Measurements from ENCODE around the gene FAM169A. TPM values are rescaled to one million over a fixed set of nuclear protein-coding genes. Genes with fewer than 3 reads are reported as not detected.
"Not testable (repeated sequence)": the region's sequence is repeated elsewhere in the genome, so short reads cannot be mapped to it uniquely, and the experiment has no call there.

FAM169A gene
- total RNA-seq, 1 donor from 2014 or later: 2.6 TPM

DNA sequence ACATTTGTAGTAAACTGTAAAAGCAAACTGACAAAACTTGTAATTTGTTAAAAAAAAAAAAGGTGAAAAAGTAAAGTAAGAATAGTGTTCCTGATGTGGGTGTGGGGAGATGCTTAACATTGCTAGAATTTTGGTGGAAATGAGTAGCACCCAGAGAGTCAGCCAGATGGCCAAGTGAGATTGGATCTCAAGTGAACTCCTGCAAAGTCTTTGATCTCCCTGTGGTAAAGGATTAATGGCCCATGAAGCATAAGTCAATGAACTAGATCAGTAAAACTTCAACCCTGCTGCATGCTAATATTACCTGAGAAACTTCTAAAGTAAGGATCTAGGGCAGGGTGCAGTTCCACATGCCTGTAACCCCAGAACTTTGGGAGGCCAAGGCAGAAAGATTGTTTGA, 19.0 kb upstream of the FAM169A start:
- no peaks in the 10 kb centered on the region for H3K36me3 Mint-ChIP-seq (ENCODE audit: low read depth)
- no peak overlapping the region for H3K4me3 Mint-ChIP-seq

GRCh38 chr5:74882379-74883134, 16.4 kb upstream of the FAM169A start:
- H3K4me3 Mint-ChIP-seq; H3K27me3 Mint-ChIP-seq; H3K27ac Mint-ChIP-seq; DNase-seq; H3K36me3 Mint-ChIP-seq (ENCODE audit: low read depth); H3K4me1 Mint-ChIP-seq; H3K9me3 Mint-ChIP-seq; intact Hi-C loops (cut with micrococcal nuclease): not testable (repeated sequence)

More for the DNA sequence above, 19.0 kb upstream of the FAM169A start:
- no peak for DNase-seq
- intact Hi-C loops (cut with micrococcal nuclease): no loop called here
- Mint-ChIP-seq H3K27ac (no peak overlapping the region), H3K9me3 (no peaks in the 10 kb centered on the region), H3K4me1 (no peaks in the 10 kb centered on the region), H3K27me3 (peaks cover 10% of the 10 kb centered on the region)

- H3K4me1 Mint-ChIP-seq: no peaks in the 10 kb centered on the region
- intact Hi-C loops (cut with micrococcal nuclease): no loop called here
- H3K27me3 Mint-ChIP-seq: peaks cover 12% of the 10 kb centered on the region
- no peaks in the 10 kb centered on the region for H3K36me3 Mint-ChIP-seq (ENCODE audit: low read depth)
- H3K27ac Mint-ChIP-seq: no peak overlapping the region
- no peak overlapping the region for H3K4me3 Mint-ChIP-seq
- no peaks in the 10 kb centered on the region for H3K9me3 Mint-ChIP-seq
- DNase-seq: no peak
Measured at GRCh38 chr5:74877624-74878304, 11.6 kb upstream of the FAM169A start.

DNA sequence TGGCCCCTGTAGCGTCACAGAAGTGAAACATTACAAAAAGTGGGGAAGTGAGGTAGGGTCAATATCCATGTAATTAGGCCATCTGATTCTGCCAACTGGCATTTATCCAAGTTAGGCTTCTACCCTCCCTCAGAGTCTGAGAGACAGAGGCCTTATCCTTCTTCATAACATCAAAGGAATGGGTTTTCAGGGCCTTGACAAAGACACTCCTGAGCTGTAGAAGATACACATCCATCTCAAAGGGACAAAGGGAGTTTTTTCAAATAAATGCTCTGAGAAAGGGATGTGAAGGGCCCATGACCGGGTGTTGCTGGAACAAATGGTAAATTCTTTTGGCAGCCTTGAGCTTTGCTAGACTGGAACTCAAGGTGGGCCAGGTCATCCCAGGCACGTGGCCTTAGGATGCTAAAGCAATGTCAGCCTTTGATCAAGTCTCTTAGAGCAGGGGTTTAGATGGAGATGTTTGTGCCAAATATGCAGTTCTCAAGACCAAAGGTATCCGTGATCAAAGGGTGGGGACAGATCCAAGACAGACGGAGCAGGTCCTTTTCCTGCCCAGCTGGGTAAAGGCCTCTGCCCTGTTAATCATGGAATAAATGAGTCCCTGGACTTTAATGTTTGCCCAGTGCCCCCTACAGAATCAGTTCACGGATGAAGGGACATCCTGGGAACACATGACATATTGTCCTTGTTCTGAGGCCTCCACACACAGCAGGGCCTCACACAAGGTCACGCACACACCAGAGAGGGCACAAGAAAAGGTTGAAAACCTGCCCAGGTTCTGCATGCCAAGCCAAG, 10.0 kb upstream of the FAM169A start:
- peaks cover 14% of the 10 kb centered on the region for H3K27me3 Mint-ChIP-seq
- intact Hi-C loops (cut with micrococcal nuclease): no loop called here
- no peak overlapping the region for H3K4me3 Mint-ChIP-seq
- no peak overlapping the region for H3K27ac Mint-ChIP-seq
- H3K4me1 Mint-ChIP-seq: no peaks in the 10 kb centered on the region
- H3K36me3 Mint-ChIP-seq (ENCODE audit: low read depth): no peaks in the 10 kb centered on the region
- no peak for DNase-seq
- H3K9me3 Mint-ChIP-seq: no peaks in the 10 kb centered on the region

- H3K36me3 Mint-ChIP-seq (ENCODE audit: low read depth): no peaks in the 10 kb centered on the region
- DNase-seq: no peak
- intact Hi-C loops (cut with micrococcal nuclease): no loop called here
Measured at GRCh38 chr5:74873525-74874249, 7.5 kb upstream of the FAM169A start.

GRCh38 chr5:74870299-74871067, 4.3 kb upstream of the FAM169A start:
- Mint-ChIP-seq H3K4me3 (no peak overlapping the region), H3K9me3 (no peaks in the 10 kb centered on the region), H3K4me1 (no peaks in the 10 kb centered on the region), H3K36me3 (ENCODE audit: low read depth) (no peaks in the 10 kb centered on the region), H3K27me3 (peaks cover 26% of the 10 kb centered on the region), H3K27ac (no peak overlapping the region)
- no peak for DNase-seq
- intact Hi-C loops (cut with micrococcal nuclease): no loop called here

More at GRCh38 chr5:74873525-74874249, 7.5 kb upstream of the FAM169A start:
- Mint-ChIP-seq H3K4me1 (no peaks in the 10 kb centered on the region), H3K27ac (no peak overlapping the region), H3K9me3 (no peaks in the 10 kb centered on the region), H3K4me3 (no peak overlapping the region), H3K27me3 (peaks cover 15% of the 10 kb centered on the region)

DNA sequence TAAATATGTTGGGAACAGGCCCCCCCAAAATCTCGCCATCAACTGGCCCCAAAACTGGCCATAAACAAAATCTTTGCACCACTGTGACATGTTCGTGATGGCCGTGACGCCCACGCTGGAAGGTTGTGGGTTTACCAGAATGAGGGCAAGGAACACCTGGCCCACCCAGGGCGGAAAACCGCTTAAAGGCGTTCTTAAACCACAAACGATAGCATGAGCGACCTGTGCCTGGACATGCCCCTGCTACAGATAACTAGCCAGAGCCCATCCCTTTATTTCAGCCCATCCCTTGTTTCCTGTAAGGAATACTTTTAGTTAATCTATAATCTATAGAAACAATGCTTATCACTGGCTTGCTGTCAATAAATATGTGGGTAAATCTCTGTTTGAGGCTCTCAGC, 3.2 kb upstream of the FAM169A start:
- intact Hi-C loops (cut with micrococcal nuclease); H3K4me3 Mint-ChIP-seq; H3K9me3 Mint-ChIP-seq; H3K4me1 Mint-ChIP-seq; DNase-seq; H3K36me3 Mint-ChIP-seq (ENCODE audit: low read depth); H3K27ac Mint-ChIP-seq: not testable (repeated sequence)
- peaks cover 36% of the 10 kb centered on the region for H3K27me3 Mint-ChIP-seq

- no peak for DNase-seq
- intact Hi-C loops (cut with micrococcal nuclease): loop anchor here (1.0 kb wide), 2 partner anchors 49 to 99 kb away; partner anchors contain the start of genes GFM2 and NSA2
- H3K36me3 Mint-ChIP-seq (ENCODE audit: low read depth): no peaks in the 10 kb centered on the region
- H3K4me3 Mint-ChIP-seq: peak overlapping the region; percentile 80
- peak overlapping the region; percentile 35 for H3K27ac Mint-ChIP-seq
- peaks cover 3% of the 10 kb centered on the region for H3K4me1 Mint-ChIP-seq
- H3K9me3 Mint-ChIP-seq: no peaks in the 10 kb centered on the region
- peaks cover 26% of the 10 kb centered on the region for H3K27me3 Mint-ChIP-seq
Measured at GRCh38 chr5:74866596-74867162, 492 bp upstream of the FAM169A start.

DNA sequence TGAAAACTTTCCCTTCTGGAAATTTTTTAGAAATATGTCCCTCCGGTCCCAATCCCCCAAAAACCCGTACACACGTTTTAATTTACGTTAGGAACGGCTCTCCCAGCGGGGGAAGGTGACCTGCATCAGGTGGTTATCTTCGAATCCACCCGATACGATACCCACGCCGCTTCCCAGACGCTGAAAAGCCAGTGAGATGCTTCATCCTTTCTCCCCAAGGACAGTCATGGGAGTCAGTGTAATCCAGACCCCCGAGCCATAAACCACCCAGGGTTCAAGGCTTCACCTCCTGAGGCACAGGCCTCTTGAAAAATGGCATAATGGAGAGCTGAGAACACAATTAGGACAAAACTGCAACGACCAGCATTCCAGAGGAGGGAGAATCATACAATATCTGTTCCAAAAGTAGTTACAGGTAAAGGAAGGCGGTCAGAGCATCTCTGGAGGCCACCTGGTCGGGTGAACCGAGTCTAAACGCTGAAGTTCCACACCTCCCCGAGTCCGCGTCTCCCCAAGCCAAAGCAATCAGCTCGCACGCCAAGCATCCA, 857 bp downstream of the FAM169A start:
- no peak for DNase-seq
- H3K36me3 Mint-ChIP-seq (ENCODE audit: low read depth): no peaks in the 10 kb centered on the region
- intact Hi-C loops (cut with micrococcal nuclease): no loop called here
- H3K4me3 Mint-ChIP-seq: peak overlapping the region; percentile 81
- peaks cover 3% of the 10 kb centered on the region for H3K4me1 Mint-ChIP-seq
- no peaks in the 10 kb centered on the region for H3K9me3 Mint-ChIP-seq
- H3K27ac Mint-ChIP-seq: peak overlapping the region; percentile 64
- peaks cover 24% of the 10 kb centered on the region for H3K27me3 Mint-ChIP-seq

DNA sequence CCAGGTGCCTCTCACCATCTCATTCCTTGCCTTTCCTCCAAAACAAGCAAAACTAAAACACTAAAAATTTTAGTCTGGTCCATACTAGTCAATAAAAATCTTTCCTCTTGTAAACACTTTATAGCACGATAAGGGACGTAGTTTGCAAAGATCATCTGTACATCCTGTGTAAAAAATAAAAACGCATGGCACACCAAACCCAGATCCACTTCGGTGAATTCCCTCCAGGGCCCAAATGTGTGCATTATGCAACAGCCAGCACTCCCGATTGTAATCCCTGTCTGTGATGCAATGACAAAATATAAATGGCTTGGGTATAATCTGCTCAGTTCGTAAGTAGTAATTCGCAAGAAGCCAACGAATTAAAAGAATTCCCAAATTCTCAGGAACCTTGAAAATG, 1.4 kb downstream of the FAM169A start:
- Mint-ChIP-seq H3K4me3 (peak overlapping the region; percentile 81), H3K27ac (no peak overlapping the region), H3K9me3 (no peaks in the 10 kb centered on the region), H3K4me1 (peaks cover 3% of the 10 kb centered on the region), H3K36me3 (ENCODE audit: low read depth) (no peaks in the 10 kb centered on the region), H3K27me3 (peaks cover 24% of the 10 kb centered on the region)
- DNase-seq: no peak
- intact Hi-C loops (cut with micrococcal nuclease): loop anchor here (5.0 kb wide), 1 partner anchor 178 kb away; the partner anchor contains the start of gene HEXB

GRCh38 chr5:74863726-74864125, 2.5 kb downstream of the FAM169A start:
- peaks cover 21% of the 10 kb centered on the region for H3K27me3 Mint-ChIP-seq
- no peak for DNase-seq
- intact Hi-C loops (cut with micrococcal nuclease): loop anchor here (5.0 kb wide), 1 partner anchor 176 kb away; the partner anchor contains the start of gene HEXB
- no peaks in the 10 kb centered on the region for H3K36me3 Mint-ChIP-seq (ENCODE audit: low read depth)
- H3K4me3 Mint-ChIP-seq: no peak overlapping the region
- H3K27ac Mint-ChIP-seq: no peak overlapping the region
- peaks cover 3% of the 10 kb centered on the region for H3K4me1 Mint-ChIP-seq
- H3K9me3 Mint-ChIP-seq: no peaks in the 10 kb centered on the region

DNA sequence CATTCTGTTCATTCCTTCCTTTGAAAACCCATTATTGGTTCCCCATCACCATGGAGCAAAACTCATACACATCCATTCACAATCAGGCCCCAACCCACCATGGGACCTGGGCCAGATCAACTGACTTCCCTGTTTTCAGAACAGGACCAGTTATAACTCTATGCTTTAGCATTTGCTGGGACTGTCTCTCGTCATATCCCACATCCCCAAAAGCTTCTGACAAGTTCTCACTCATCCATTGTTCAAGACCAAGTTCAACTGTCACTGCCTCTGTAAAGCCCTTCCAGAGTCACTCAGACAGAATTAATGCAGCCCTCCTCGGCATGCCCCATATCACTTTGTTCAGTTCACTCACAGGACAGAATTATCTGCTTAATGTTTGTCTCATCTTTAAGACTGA, 4.0 kb downstream of the FAM169A start:
- H3K27me3 Mint-ChIP-seq: peaks cover 14% of the 10 kb centered on the region

More for the DNA sequence above, 4.0 kb downstream of the FAM169A start:
- no peak overlapping the region for H3K4me3 Mint-ChIP-seq
- no peaks in the 10 kb centered on the region for H3K36me3 Mint-ChIP-seq (ENCODE audit: low read depth)
- no peak for DNase-seq
- peaks cover 3% of the 10 kb centered on the region for H3K4me1 Mint-ChIP-seq
- intact Hi-C loops (cut with micrococcal nuclease): loop anchor here (5.0 kb wide), 1 partner anchor 175 kb away; the partner anchor contains the start of gene HEXB
- H3K9me3 Mint-ChIP-seq: no peaks in the 10 kb centered on the region
- H3K27ac Mint-ChIP-seq: no peak overlapping the region
